ENCODE data around the gene RTP1. TPM values are rescaled to one million over a fixed set of nuclear protein-coding genes. Genes with fewer than 3 reads are reported as not detected.

The RTP1 gene
- total RNA-seq, 3 donors from 2014 or later, result not detected

- intact Hi-C loops (cut with DNase I; ENCODE audit: low total_unique reads), result no loop called here
- Histone ChIP-seq H3K4me3 (no peak overlapping the region), H3K27me3 (no peaks in the 10 kb centered on the region), H3K9me3 (no peaks in the 10 kb centered on the region), H3K36me3 (no peaks in the 10 kb centered on the region), H3K27ac (peak overlapping the region; percentile 76 to 78), H3K4me1 (peaks cover 7 to 13% of the 10 kb centered on the region in 2 donors)
- DNase-seq (ENCODE audit: low spot score in 2 of 2), result no peak
- TF ChIP-seq CTCF (IDR thresholded peaks at IDR 0.05) (no peak), POLR2A (IDR thresholded peaks at IDR 0.05) (no peak), POLR2AphosphoS5 (IDR thresholded peaks at IDR 0.05) (no peak)
Measured at GRCh38 chr3:187207624-187208023, 10.3 kb downstream of the RTP1 start.

- DNase-seq (ENCODE audit: low spot score in 2 of 2), result peak in 1 of 2 donors; percentile 40
- Histone ChIP-seq H3K9me3 (no peaks in the 10 kb centered on the region), H3K4me3 (no peak overlapping the region), H3K4me1 (peaks cover 7 to 13% of the 10 kb centered on the region in 2 donors), H3K27ac (peak overlapping the region; percentile 76 to 78), H3K36me3 (no peaks in the 10 kb centered on the region), H3K27me3 (no peaks in the 10 kb centered on the region)
- intact Hi-C loops (cut with DNase I; ENCODE audit: low total_unique reads), result no loop called here
- TF ChIP-seq CTCF (IDR thresholded peaks at IDR 0.05), result no peak
- TF ChIP-seq POLR2AphosphoS5 (IDR thresholded peaks at IDR 0.05), result no peak
- TF ChIP-seq POLR2A (IDR thresholded peaks at IDR 0.05), result no peak
Measured at GRCh38 chr3:187208159-187208558, 10.9 kb downstream of the RTP1 start.

- DNase-seq (ENCODE audit: low spot score in 2 of 2), result no peak
Measured at GRCh38 chr3:187209491-187209890, 12.2 kb downstream of the RTP1 start.

GRCh38 chr3:187210091-187210490 lies 12.8 kb downstream of the RTP1 start:
- Histone ChIP-seq H3K4me3 (no peak overlapping the region), H3K27me3 (no peaks in the 10 kb centered on the region), H3K27ac (peak overlapping the region; percentile 76 to 78), H3K36me3 (no peaks in the 10 kb centered on the region), H3K9me3 (no peaks in the 10 kb centered on the region), H3K4me1 (peaks cover 7 to 13% of the 10 kb centered on the region in 2 donors)
- no peak for TF ChIP-seq POLR2AphosphoS5 (IDR thresholded peaks at IDR 0.05)
- intact Hi-C loops (cut with DNase I; ENCODE audit: low total_unique reads), result loop anchor here (10.0 kb wide), 1 partner anchor 1295 kb away; no protein-coding TSS in a partner anchor
- DNase-seq (ENCODE audit: low spot score in 2 of 2), result no peak

More at GRCh38 chr3:187209491-187209890, 12.2 kb downstream of the RTP1 start:
- H3K27ac ChIP-seq, result peak overlapping the region; percentile 76 to 78
- H3K4me1 ChIP-seq, result peaks cover 7 to 13% of the 10 kb centered on the region in 2 donors
- H3K36me3 ChIP-seq, result no peaks in the 10 kb centered on the region
- H3K9me3 ChIP-seq, result no peaks in the 10 kb centered on the region
- TF ChIP-seq POLR2A (IDR thresholded peaks at IDR 0.05) (no peak), POLR2AphosphoS5 (IDR thresholded peaks at IDR 0.05) (no peak), CTCF (IDR thresholded peaks at IDR 0.05) (no peak)
- intact Hi-C loops (cut with DNase I; ENCODE audit: low total_unique reads), result no loop called here
- H3K4me3 ChIP-seq, result no peak overlapping the region
- no peaks in the 10 kb centered on the region for H3K27me3 ChIP-seq

GRCh38 chr3:187210545-187211327 lies 13.4 kb downstream of the RTP1 start:
- peaks cover 7 to 13% of the 10 kb centered on the region in 2 donors for H3K4me1 ChIP-seq
- intact Hi-C loops (cut with DNase I; ENCODE audit: low total_unique reads), result loop anchor here (10.0 kb wide), 1 partner anchor 1294 kb away; no protein-coding TSS in a partner anchor
- no peaks in the 10 kb centered on the region for H3K9me3 ChIP-seq
- peak in 1 of 2 donors; percentile 41 for DNase-seq (ENCODE audit: low spot score in 2 of 2)
- H3K27ac ChIP-seq, result peak overlapping the region; percentile 40 to 68
- TF ChIP-seq CTCF (IDR thresholded peaks at IDR 0.05), result no peak
- TF ChIP-seq POLR2AphosphoS5 (IDR thresholded peaks at IDR 0.05), result no peak
- TF ChIP-seq POLR2A (IDR thresholded peaks at IDR 0.05), result no peak
- H3K4me3 ChIP-seq, result no peak overlapping the region
- no peaks in the 10 kb centered on the region for H3K36me3 ChIP-seq
- H3K27me3 ChIP-seq, result no peaks in the 10 kb centered on the region
